H1 (cell line): Measurements from ENCODE around the gene CPLX1.

Experiments used
- CHD2 ChIP-seq: IDR thresholded peaks from 2 replicates; pipeline ENCODE4 v1.6.1; 2012; ENCODE audit warnings: low read length, improper control_type of control experiment
- EZH2 ChIP-seq: fragments of 200-600 bp; sonication (generic); IDR thresholded peaks from 2 replicates; pipeline ENCODE4 v1.7.1; 2012; ENCODE audit warnings: low read depth, mild to moderate bottlenecking, moderate library complexity, low read length, inconsistent platforms; ENCODE audit not compliant: severe bottlenecking
- JUN ChIP-seq: IDR thresholded peaks from 2 replicates; pipeline ENCODE4 v1.6.1; 2011; ENCODE audit warnings: low read depth, mild to moderate bottlenecking, improper control_type of control experiment, low read length
- TF ChIP-seq, protein P1 (sequence below), 3 experiments: IDR thresholded peaks; 1 replicate in 2 of 3; 2 replicates in 1 of 3; pipeline versions ENCODE4 v1.5.1 to v1.6.1; 2011; ENCODE audit warnings: low read length in 3 of 3, mild to moderate bottlenecking in 3 of 3, inconsistent platforms in 2 of 3, low read depth in 1 of 3, moderate library complexity in 1 of 3; ENCODE audit not compliant: insufficient read depth in 1 of 3; ENCODE audit errors: control extremely low read depth in 1 of 3
- TF ChIP-seq, protein P2 (sequence below): IDR thresholded peaks from 2 replicates; pipeline ENCODE4 v1.6.1; 2011; ENCODE audit warnings: low read depth, mild to moderate bottlenecking, low read length; ENCODE audit not compliant: insufficient read depth

DNA sequence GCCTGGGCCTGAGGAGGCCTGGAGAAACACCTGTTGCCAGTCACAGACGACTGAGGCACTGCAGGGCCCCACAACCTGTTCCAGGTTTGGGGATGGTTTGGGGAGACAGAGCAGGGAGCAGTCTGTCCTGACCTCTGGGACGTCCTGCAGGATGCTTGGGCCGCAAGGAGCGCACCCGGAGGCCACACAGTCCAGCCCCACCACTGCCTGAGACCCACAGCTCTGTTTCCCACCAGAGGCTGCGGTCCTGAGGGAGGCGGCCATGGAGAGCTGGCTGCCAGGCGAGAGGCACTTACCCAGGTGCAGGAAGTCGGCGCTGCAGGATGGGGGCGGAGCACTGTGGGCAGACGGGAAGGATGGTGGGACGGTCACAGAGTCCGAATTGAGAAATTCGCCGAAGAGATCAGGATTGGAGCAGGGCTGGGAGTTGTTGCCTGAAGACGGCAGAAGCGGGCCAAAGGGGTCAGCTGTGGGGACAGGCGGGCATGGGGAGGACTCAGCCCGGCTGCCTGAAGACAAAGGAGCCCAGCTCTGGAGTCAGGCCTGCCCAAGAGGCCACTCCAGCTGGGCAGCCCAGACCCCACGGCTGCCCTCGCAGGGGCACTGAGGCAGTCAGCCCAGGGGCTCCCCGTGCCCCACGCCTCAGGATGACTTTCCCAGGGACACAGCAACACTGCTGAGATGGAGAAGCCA lies 40.3 kb upstream of the CPLX1 start:
- TF ChIP-seq EZH2: no peak
- TF ChIP-seq JUN: no peak
- TF ChIP-seq, protein P1, sequence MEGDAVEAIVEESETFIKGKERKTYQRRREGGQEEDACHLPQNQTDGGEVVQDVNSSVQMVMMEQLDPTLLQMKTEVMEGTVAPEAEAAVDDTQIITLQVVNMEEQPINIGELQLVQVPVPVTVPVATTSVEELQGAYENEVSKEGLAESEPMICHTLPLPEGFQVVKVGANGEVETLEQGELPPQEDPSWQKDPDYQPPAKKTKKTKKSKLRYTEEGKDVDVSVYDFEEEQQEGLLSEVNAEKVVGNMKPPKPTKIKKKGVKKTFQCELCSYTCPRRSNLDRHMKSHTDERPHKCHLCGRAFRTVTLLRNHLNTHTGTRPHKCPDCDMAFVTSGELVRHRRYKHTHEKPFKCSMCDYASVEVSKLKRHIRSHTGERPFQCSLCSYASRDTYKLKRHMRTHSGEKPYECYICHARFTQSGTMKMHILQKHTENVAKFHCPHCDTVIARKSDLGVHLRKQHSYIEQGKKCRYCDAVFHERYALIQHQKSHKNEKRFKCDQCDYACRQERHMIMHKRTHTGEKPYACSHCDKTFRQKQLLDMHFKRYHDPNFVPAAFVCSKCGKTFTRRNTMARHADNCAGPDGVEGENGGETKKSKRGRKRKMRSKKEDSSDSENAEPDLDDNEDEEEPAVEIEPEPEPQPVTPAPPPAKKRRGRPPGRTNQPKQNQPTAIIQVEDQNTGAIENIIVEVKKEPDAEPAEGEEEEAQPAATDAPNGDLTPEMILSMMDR (IDR thresholded peaks at IDR 0.05; ENCODE audit: control extremely low read depth in 1 of 3, insufficient read depth in 1 of 3, low read depth in 1 of 3, low read length in 3 of 3): no peak
- TF ChIP-seq, protein P2, sequence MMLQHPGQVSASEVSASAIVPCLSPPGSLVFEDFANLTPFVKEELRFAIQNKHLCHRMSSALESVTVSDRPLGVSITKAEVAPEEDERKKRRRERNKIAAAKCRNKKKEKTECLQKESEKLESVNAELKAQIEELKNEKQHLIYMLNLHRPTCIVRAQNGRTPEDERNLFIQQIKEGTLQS: no peak
- no peak for TF ChIP-seq CHD2
